NCI-H2107 (cell line): ENCODE results near the gene GOLGA2.
A peak's percentile ranks its signal among the peaks of the same experiment; 100 is the strongest.

Experiments
- DNase-seq: peaks from one replicate; lab custom pipeline; 2025; lab: John Stamatoyannopoulos, UW

Gene GOLGA2, protein sequence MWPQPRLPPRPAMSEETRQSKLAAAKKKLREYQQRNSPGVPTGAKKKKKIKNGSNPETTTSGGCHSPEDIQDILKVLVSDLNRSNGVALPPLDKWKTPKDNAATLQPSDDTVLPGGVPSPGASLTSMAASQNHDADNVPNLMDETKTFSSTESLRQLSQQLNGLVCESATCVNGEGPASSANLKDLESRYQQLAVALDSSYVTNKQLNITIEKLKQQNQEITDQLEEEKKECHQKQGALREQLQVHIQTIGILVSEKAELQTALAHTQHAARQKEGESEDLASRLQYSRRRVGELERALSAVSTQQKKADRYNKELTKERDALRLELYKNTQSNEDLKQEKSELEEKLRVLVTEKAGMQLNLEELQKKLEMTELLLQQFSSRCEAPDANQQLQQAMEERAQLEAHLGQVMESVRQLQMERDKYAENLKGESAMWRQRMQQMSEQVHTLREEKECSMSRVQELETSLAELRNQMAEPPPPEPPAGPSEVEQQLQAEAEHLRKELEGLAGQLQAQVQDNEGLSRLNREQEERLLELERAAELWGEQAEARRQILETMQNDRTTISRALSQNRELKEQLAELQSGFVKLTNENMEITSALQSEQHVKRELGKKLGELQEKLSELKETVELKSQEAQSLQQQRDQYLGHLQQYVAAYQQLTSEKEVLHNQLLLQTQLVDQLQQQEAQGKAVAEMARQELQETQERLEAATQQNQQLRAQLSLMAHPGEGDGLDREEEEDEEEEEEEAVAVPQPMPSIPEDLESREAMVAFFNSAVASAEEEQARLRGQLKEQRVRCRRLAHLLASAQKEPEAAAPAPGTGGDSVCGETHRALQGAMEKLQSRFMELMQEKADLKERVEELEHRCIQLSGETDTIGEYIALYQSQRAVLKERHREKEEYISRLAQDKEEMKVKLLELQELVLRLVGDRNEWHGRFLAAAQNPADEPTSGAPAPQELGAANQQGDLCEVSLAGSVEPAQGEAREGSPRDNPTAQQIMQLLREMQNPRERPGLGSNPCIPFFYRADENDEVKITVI

DNA sequence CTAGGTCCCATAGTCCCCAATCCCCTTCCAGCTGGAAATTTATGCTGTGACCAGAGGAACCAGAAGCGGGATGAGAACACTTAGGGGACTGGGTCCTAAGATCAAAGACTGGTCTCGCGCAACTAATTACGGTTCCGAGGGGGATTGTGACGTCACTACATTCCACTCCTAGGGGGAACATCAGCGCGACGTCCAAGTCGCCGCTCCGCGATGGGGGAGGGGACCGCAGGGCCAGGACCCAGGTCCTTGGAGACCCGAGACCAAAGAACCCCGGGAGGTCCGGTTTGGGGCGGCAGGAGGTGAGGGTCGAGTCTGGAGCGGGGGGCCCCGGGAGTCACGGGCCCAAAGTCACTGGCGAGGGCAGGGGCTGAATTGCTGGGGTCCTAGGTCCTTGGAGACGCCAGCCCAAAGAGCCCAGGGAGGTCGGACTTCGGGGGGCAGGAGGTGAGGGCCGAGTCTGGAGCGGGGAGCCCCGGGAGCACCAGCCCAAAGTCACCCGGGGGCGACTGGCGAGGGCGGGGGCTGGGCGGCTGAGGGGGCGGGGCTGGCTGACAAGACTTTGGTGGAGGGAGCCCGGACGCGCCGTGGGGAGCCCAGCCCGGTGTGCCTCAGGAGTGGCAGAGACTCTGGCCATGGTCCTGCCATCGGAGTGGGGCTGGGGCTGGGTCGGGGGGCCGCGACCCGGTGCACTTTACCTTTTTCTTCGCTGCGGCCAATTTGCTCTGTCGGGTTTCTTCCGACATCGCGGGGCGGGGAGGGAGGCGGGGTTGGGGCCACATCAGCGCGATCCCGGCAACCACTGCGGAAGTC, at the start of gene GOLGA2:
Gene GOLGA2 (minus strand): TSS at position 810 of the 810 bp plus-strand sequence. CDS start 31 bp downstream, at position 779.
- no peak for DNase-seq

DNA sequence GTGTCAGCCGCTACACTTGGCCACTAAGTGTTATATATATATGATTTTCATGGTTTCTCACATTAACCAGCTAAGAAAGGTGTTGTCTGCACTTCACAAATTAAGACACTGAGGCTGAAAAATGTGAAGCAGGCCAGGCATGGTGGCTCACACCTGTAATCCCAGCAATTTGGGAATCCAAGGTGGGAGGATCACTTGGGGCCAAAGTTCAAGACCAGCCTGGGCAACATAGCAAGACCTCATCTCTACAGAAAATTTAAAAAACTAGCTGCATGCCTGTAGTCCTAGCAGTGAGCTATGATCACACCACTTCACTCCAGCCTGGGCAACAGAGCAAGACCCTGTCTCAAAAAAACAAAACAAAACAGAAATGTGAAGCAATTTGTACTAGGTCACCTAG, 48.6 kb upstream of the GOLGA2 start:
- no peak for DNase-seq

DNA sequence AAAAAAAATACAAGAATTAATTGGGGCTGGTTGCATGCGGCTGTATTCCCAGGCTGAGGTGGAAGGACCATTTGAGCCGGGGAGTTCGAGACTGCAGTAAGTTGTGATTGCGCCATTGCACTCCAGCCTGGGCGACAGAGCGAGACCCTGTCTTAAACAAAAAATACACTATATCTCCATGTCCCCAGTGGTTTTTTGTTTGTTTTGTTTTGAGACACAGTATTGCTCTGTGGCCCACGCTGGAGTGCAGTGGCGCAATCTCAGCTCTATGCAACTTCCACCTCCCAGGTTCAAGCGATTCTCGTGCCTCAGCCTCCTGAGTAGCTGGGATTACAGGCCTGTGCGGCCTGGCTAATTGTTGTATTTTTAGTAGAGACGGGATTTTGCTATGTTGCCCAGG, 48.0 kb upstream of the GOLGA2 start:
- DNase-seq: no peak

DNA sequence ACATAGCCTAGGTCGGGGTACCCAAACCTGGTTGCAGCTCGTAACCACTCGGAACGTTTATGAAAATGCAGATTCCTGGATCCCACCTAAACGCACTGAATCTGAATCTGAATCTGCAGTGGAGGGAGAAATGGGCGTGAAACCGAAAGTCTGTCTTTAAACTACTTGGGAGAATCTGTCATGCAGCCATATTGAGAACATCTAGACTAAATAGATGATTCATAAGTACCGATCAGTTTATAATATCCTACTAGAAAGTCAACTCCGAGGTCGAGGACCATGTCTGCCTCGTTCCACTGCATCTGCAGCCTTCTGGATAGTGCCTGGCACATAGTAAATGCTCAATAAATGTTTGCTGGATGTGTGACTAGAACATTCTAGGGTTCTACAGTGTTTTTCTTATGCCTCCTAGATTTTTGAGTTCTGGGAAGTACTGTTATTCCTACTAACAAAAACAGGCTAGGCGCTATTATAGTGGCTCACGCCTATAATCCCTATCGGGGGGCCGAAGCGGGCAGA, 47.5 kb upstream of the GOLGA2 start:
- no peak for DNase-seq

DNA sequence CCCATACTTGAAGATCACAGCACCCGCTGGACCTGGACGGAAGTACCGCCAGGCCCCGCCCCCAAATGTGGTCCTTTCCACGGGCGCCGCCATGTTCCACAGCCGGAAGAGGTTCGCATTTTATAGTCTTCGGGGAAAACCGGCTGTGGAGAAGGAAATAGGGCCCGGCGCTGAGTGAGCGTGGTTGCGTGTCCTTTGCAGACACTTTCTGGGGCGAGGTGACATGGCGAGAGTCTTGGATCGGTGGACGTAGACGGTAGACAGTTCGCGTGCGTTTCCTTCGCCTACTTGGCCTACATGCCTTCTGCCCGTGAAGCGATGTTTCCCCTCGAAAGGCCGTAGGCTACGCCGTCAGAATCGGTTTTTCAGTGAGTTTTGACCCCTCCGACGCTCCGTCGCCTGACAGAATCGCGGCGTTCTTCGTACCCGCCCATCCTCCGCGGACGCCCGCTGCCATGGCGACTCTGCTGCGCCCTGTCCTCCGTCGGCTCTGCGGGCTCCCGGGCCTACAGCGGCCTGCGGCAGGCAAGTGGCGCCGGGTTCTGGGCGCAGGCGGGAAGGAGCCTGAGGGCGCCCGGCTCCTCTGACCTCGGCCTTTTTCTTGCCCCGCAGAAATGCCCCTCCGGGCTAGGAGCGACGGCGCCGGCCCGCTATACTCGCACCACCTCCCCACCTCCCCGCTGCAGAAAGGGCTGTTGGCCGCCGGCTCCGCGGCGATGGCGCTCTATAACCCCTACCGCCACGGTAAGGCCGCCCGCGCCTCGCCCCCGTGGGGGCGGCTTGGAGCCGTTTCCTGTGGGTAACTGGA, 46.8 kb upstream of the GOLGA2 start, which contains the start of the genes COQ4 and TRUB2:
Gene COQ4 (plus strand): TSS at position 436 of the 808 bp plus-strand sequence. CDS start 20 bp downstream, at position 456.
Gene TRUB2 (minus strand): TSS at position 44 of the 808 bp plus-strand sequence. CDS start 39 bp downstream, at position 5.
- DNase-seq: peak; percentile 91

DNA sequence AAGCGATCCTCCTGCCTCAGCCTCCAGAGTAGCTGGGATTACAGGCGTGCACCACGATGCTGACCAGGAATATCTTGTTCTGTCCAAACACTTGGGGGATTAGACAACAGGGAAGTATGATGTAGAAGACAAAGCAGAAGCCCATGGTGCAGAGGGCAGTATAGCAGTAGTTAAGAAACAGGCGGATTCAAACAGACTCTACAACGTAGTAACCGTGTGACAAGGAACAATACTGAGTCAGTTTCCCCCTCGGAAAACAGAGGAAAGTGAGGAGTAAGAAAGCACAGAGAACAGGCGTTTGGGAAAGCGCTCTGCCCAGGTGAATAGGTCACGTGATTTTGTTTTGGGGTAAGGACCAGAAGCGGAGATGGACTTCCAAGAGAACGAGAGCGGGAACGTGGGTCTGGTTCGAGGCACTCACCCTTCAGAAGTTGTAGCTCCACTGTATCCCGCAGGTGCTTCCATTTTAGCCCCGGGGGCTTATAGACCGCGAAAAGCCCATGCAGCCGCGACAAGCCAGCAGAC, 46.1 kb upstream of the GOLGA2 start:
- no peak for DNase-seq

DNA sequence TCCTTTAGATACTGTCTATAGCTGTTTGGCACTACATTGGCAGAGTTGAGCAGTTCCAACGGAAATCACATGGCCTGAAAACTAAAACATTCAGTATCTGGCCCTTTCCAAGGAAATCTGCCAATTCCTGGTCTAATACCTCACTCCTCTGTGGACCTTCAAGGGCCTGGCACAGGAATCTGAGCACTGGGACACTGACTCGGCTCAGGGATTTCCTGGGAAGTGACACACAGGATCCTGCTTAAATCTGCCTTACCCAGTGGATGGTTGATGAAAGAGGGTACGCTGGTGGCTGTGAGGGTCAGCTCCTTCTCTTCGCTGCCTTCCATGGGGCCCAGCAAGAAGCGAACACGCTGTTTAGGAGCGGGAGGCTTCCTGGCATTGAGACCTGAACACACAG, 45.5 kb upstream of the GOLGA2 start:
- no peak for DNase-seq

DNA sequence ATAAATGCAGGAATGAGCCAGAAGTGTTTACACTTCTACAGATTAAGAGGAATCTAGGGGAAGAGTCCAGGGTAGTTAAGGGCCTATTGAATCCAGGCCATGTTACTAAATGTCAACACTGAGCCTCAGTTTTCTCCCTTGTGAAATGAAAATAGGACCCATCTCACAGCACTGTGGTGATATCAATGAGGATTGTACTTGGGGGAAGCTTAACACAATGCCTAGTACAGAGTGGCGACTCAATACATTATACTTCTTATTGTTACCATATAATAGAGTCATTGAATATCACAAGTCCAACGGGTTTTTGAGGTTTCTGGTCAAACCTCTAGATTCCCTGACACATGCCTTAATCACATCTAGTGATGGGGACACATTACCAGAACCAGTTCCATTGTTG, 41.8 kb upstream of the GOLGA2 start:
- no peak for DNase-seq

DNA sequence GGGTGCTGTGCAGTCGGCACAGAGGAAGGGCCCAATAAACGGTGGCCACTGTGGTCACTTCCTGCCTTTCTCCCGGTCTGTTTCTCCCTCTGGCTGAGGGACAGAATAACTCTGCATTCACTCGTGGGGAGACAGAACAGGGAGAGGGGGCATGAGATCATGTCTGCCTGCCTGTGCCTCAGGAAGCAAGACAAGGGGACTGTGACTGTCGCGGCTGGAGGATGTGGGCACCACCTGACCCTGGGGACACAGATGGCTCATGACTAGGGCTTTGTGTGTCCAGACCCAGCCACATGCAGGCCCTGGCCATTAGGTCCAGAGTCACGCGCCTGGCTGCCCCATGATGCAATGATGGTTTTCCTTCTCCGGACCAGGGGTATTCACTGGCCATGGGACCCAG, 40.6 kb upstream of the GOLGA2 start:
- DNase-seq: no peak

DNA sequence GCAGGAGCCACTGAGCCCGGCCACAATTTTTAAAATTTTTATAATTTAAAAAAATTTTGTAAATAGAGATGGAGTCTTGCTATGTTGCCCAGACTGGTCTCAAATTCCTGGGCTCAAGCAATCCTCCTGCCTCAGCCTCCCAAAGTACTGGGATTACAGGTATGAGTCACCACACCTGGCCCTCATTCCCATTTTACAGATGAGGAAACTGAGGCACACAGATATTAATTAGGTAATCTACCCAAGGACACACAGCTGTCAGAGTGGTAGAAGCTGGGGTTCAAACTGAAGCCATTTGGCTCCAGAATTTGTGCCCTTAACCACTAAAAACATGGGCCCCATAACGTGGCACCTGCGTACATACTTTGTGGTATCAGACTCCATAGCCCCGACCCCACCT, 38.9 kb upstream of the GOLGA2 start:
- DNase-seq: no peak

DNA sequence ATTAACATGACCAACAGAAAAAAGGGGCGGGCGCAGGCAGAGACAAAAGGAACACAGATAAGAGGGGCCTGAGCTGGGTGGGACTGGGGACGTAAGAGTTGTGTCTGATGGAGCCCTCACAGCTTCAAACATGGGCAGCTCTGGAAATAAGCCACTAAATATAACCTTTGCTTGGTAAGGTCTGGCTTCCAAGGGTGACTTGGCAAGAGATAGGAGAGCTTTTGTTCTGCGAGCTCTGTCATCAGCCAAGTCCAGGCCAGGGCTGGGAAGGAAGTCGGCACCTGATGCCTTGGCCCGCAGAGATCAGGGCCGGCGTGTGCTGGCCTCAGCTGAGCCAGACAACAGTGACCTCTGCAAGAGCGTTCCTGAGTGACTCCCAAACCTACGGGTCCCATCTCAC, 34.7 kb upstream of the GOLGA2 start:
- no peak for DNase-seq

DNA sequence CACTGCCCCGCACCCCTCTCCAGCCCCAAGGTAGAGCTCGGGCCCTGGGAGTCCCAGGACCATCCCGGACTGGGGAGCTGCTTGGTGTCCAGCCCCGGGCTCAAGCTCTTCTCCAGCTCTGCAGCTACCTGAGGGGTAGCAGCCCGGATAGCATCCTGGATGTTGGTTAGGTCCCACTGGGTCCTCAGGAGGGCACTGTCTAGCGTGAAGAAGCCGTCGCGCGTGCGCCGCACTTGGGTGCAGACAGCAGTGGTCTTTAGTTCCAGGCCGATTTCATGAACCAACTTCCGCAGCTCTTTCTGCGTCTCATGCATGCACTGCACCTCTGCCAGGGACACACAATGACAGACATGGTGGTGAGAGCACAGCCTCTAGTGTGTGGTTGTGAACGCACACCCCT, 33.7 kb upstream of the GOLGA2 start:
- no peak for DNase-seq

DNA sequence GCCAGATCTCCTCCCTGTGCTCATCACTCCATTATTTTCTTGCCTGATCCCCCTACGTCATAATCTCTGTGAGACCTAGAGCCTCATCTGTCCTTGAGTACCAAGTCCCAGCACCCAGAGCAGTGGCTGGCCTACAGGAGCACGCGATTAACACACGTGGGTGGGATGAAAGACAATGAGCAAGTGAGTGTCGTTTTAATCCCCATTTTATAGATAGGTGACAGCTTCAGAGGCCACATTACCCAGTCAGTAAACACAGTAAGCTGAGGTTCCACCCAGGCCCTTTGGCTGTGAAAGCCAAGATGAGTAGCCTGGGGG, 29.1 kb upstream of the GOLGA2 start:
- DNase-seq: no peak

DNA sequence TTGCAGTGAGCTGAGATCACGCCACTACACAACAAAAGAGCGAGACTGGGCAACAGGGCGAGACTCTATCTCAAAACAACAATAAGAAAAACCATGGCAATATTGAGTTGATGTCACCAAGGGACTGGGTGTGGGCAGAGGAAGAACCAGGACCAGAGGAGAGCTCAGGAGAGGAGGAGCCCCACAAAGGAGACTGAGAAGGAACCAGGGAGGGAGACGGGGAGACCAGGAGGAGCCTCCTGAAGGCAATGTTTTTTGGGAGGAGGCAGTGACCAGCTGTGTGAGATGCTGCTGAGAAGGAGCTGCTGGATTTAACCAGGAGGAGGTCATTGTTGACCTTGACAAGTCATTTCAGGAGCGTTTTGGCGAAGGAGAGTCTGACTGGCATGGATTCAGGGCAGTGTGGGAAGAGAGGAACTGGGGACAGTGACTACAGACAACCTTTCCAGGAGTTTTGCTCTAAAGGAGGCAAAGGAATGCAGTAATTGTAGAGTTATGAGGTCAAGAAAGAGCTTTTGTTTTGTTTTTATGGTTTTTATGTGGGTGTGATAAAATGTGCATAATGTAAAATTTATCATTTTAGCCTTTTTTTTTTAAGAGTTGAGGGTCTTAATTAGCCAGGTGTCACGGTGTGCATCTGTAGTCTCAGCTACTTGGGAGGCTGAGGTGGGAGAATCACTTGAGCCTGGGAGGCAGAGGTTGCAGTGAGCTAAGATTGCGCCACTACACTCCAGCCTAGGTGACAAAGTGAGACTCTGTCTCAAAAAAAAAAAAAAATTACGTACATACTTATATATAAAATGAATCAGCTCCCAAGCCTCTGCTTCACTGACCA, 28.5 kb upstream of the GOLGA2 start:
- DNase-seq: no peak

DNA sequence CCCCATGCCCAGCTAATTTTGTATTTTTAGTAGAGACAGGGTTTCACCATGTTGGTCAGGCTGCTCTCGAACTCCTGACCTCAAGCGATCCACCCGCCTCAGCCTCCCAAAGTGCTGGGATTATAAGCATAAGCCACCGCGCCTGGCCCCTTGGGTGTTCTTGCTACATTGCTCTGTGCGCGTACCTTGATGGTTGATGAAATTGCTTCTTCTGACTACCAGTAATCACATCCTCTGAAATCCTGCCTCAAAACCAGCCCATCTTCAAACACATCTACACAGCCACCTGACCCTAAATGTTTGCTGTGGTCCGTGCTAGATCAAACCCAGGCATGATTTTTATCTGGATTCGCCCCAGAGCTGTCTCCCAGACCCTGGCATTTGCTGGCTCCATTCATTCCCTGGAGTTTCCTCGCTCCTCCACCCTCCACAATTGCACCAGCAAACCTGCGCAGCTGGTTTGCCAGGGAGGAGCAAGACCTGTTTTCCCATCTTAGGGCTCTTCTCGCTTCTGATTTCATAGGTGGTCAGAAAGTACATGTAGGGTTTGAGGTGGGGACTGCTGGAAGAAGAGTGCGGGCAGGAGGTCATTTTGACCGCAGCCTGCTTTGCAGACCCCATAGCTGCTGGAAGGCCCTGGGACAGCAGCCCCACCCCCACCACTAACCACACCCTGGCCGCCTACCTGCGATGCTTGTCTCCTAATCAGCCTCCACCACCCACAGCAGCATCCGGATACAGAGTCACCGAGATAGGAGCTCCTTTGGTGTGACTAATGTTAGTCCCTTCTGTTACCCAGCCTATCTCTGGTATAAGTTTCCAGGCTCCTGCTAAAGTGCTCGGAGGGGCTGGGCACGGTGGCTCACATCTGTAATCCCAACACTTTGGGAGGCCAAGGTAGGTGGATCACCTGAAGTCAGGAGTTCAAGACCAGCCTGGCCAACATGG, 23.0 kb upstream of the GOLGA2 start:
- no peak for DNase-seq

DNA sequence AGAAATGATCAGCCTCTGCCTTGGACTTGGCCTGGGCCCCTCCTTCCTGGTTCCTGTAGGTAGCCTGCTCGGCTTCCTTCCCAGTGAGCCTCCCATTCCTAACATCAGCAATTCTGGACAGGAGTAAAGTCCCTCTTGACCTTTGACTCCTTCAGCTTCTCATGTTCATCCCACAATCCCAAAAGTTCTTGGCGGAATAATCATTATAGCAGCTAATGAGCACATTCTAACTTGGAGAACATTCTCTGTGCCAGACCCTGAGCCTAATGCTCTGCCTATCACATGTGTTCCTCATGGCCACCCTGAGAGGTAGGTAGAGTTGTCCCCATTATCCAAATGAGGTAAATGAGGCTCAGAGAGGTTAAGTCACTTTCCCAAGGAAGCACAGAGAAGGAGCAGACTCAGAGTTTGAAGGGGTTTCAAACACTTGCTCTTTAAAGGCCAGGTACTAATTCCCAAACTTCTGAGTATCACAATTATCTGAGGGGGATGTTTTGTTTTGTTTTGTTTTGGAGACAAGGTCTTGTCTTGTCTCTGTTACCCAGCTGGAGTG, 21.5 kb upstream of the GOLGA2 start:
- no peak for DNase-seq

DNA sequence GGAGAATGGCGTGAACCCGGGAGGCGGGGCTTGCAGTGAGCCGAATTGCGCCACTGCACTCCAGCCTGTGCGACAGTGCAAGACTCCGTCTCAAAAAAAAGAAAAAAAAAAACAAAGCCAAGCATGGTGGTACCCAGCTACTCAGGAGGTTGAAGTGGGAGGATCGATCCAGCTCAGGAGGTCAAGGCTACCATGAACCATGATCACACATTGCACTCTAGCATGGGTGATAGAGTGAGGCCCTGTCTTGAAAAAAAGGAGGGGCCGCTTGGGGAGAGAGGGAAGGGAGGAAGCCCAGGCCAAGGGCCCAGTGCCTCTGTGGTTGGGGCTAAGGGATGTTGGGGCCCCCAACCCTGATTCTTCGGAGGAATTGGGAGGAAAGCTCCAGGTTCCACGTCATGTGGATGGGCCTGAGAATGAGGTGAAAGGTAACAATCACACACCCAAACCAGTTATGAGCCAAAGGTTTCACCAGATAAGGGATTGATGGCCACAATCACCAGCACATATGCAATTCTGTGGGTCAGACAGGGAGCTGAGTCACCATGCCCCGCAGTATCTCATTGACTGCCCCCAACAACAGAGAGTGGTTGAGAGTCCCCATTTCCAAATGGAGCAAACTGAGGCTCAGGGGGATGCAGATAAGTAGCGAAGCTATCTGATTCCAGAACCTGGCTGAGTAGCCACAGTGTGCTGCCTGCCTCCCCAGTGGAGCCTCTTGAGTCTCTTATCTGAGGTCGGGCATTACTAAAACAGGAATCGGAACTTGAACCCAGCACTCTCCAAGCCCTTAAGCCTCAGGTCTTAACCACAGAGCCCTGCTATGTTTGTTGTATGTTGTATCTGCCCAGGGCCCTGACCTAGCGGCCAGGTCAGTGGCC, 20.8 kb upstream of the GOLGA2 start:
- DNase-seq: no peak
